HepG2 (cell line): Measurements from ENCODE around the gene ZNF445. TPM values are rescaled to one million over a fixed set of nuclear protein-coding genes. Genes with fewer than 3 reads are reported as not detected.

Source experiments
- ARID3A ChIP-seq: IDR thresholded peaks from 2 replicates; pipeline ENCODE4 v1.6.1; 2012; ENCODE audit warnings: low read depth, low read length, improper control_type of control experiment
- ATRX ChIP-seq: sonication (generic); formaldehyde crosslinking; IDR thresholded peaks from 2 replicates; pipeline ENCODE4 v1.4.0; 2020; ENCODE audit warnings: missing genetic modification reagents, borderline replicate concordance
- ELF1 ChIP-seq: sonication (generic); formaldehyde crosslinking; IDR thresholded peaks from 2 replicates; pipeline ENCODE4 v1.4.0; 2020; ENCODE audit warnings: missing genetic modification reagents
- GATA4 ChIP-seq: sonication (generic); IDR thresholded peaks from 2 replicates; pipeline ENCODE4 v1.6.1; 2016; ENCODE audit warnings: antibody characterized with exemption, low read depth, borderline replicate concordance
- GTF2F1 ChIP-seq: fragments of 150-350 bp; IDR thresholded peaks from 2 replicates; pipeline ENCODE4 v1.6.1; 2014; ENCODE audit warnings: low read length
- JDP2 ChIP-seq: sonication (generic); formaldehyde crosslinking; IDR thresholded peaks from 2 replicates; pipeline ENCODE4 v1.8.1; 2022; ENCODE audit warnings: missing genetic modification reagents, borderline replicate concordance
- KDM2A ChIP-seq: sonication (generic); formaldehyde crosslinking; IDR thresholded peaks from 2 replicates; pipeline ENCODE4 v1.4.0; 2020; ENCODE audit warnings: low read depth, missing genetic modification reagents, borderline replicate concordance
- MAX ChIP-seq: IDR thresholded peaks from 2 replicates; pipeline ENCODE4 v1.6.1; 2012; ENCODE audit warnings: inconsistent platforms
- PATZ1 ChIP-seq: sonication (generic); formaldehyde crosslinking; IDR thresholded peaks from 2 replicates; pipeline ENCODE4 v1.4.0; 2020; ENCODE audit warnings: missing genetic modification reagents
- POGK ChIP-seq: sonication (generic); formaldehyde crosslinking; conservative IDR thresholded peaks from 2 replicates; pipeline ENCODE4 v1.8.0; 2022; ENCODE audit warnings: mild to moderate bottlenecking, moderate library complexity, missing genetic modification reagents
- SOX5 ChIP-seq: IDR thresholded peaks from 2 replicates; pipeline ENCODE4 v1.6.1; 2016; ENCODE audit warnings: borderline replicate concordance
- SP140L ChIP-seq: sonication (generic); formaldehyde crosslinking; IDR thresholded peaks from 2 replicates; pipeline ENCODE4 v1.4.0; 2020; ENCODE audit warnings: missing genetic modification reagents, borderline replicate concordance
- TBP ChIP-seq: sonication (generic); formaldehyde crosslinking; IDR thresholded peaks from 2 replicates; pipeline ENCODE4 v1.5.0; 2020; ENCODE audit warnings: missing genetic modification reagents
- ZBTB33 ChIP-seq: sonication (generic); formaldehyde crosslinking; IDR thresholded peaks from 2 replicates; pipeline ENCODE4 v1.4.0; 2020; ENCODE audit warnings: missing genetic modification reagents
- ZNF251 ChIP-seq: sonication (generic); formaldehyde crosslinking; IDR thresholded peaks from 2 replicates; pipeline ENCODE4 v1.9.0; 2021; ENCODE audit warnings: mild to moderate bottlenecking, missing genetic modification reagents
- ZNF503 ChIP-seq: sonication (generic); formaldehyde crosslinking; IDR thresholded peaks from 2 replicates; pipeline ENCODE4 v1.4.0; 2020; ENCODE audit warnings: missing genetic modification reagents
- ZNF564 ChIP-seq: sonication (generic); formaldehyde crosslinking; IDR thresholded peaks from 2 replicates; pipeline ENCODE4 v1.8.1; 2023; ENCODE audit warnings: mild to moderate bottlenecking, missing genetic modification reagents
- ZNF7 ChIP-seq: IDR thresholded peaks from 2 replicates; pipeline ENCODE4 v1.6.1; 2016; ENCODE audit warnings: missing biosample characterization, missing genetic modification reagents
- ZNF782 ChIP-seq: sonication (generic); formaldehyde crosslinking; IDR thresholded peaks from 2 replicates; pipeline ENCODE4 v1.4.0; 2020; ENCODE audit warnings: missing genetic modification reagents, mild to moderate bottlenecking, borderline replicate concordance
- ZSCAN21 ChIP-seq: sonication (generic); formaldehyde crosslinking; IDR thresholded peaks from 2 replicates; pipeline ENCODE4 v1.8.0; 2022; ENCODE audit warnings: mild to moderate bottlenecking, missing genetic modification reagents, moderate library complexity, borderline replicate concordance
- polyA plus RNA-seq, 8 experiments: library from polyadenylated mRNA; depleted of rRNA in 3 of 8; stranded (reverse) in 7 of 8; unstranded in 1 of 8; fragments of >200 nt; fragmentation: Illumina TruSeq in 4 of 8; extraction: Trizol in 4 of 8; gene quantifications; 2 replicates each; pipeline versions ENCODE4 v1.2.1 to v1.2.3, GENCODE V29; 2011 to 2016; ENCODE audit warnings: low read depth in 4 of 8, missing spikeins in 1 of 8, mixed read lengths in 1 of 8; ENCODE audit not compliant: insufficient read depth in 1 of 8
- total RNA-seq, 5 experiments: library from RNA; depleted of rRNA; stranded (reverse); fragments of >200 nt; fragmentation: Illumina TruSeq; extraction: Trizol; gene quantifications; 2 replicates each; pipeline ENCODE4 v1.2.3, GENCODE V29; 2016; ENCODE audit warnings: low read depth in 1 of 5

ZNF445 gene
- total and polyA plus RNA-seq, 2 of the 13 experiments (the other 11 are each of a cell fraction or from before 2014, with no cell fraction given): 4.4 to 10.3 TPM

GRCh38 chr3:44477312-44478030, at the start of gene ZNF445 (continued):
- TF ChIP-seq PATZ1 (CRISPR knock-in tag) (peak; percentile 82), ELF1 (CRISPR knock-in tag) (peak; percentile 29; the same call in 1 of the 2 replicates), KDM2A (CRISPR knock-in tag) (peak; percentile 58; the same call in 1 of the 2 replicates), ZNF503 (CRISPR knock-in tag) (no peak), JDP2 (CRISPR knock-in tag) (no peak), ZNF782 (CRISPR knock-in tag) (no peak), GTF2F1 (no peak), ZNF7 (CRISPR knock-in tag) (no peak), MAX (peak; percentile 65), ZNF251 (CRISPR knock-in tag) (no peak), SOX5 (CRISPR knock-in tag) (no peak), ZNF564 (CRISPR knock-in tag) (no peak), ARID3A (no peak), POGK (no peak), TBP (CRISPR knock-in tag) (no peak), GATA4 (no peak), ZBTB33 (no peak), SP140L (CRISPR knock-in tag) (no peak), ZSCAN21 (CRISPR knock-in tag) (peak; percentile 28; the same call in 1 of the 2 replicates), ATRX (CRISPR knock-in tag) (no peak)
